H9 (cell line): ENCODE measurements around the gene CSTF3. TPM values are rescaled to one million over a fixed set of nuclear protein-coding genes. Genes with fewer than 3 reads are reported as not detected.

Source experiments
- DNase-seq: peaks from one replicate; pipeline ENCODE4 v3.0.0-alpha.2; 2017
- H2AFZ ChIP-seq: one replicate; pipeline ENCODE4 v1.6.1; 2013; ENCODE audit warnings: mild to moderate bottlenecking, low read length, control low read depth, moderate library complexity
- H2AK5ac ChIP-seq: 2 replicates; pipeline ENCODE4 v1.6.1; 2013; ENCODE audit warnings: low read length, control low read depth, mixed read lengths; ENCODE audit not compliant: insufficient read length
- H2BK120ac ChIP-seq: one replicate; pipeline ENCODE4 v1.6.1; 2013; ENCODE audit warnings: low read depth, mild to moderate bottlenecking, low read length, control low read depth, inconsistent platforms; ENCODE audit not compliant: poor library complexity, severe bottlenecking
- H2BK12ac ChIP-seq: 2 replicates; pipeline ENCODE4 v1.6.1; 2013; ENCODE audit warnings: low read length, control low read depth, mixed read lengths, low read depth; ENCODE audit not compliant: insufficient read length
- H2BK15ac ChIP-seq: 2 replicates; pipeline ENCODE4 v1.6.1; 2013; ENCODE audit warnings: low read depth, low read length, control low read depth
- H2BK20ac ChIP-seq: one replicate; pipeline ENCODE4 v1.6.1; 2013; ENCODE audit warnings: low read depth, mild to moderate bottlenecking, low read length, control low read depth, inconsistent platforms; ENCODE audit not compliant: poor library complexity, severe bottlenecking
- H2BK5ac ChIP-seq: 2 replicates; pipeline ENCODE4 v1.6.1; 2013; ENCODE audit warnings: low read length, control low read depth, mixed read lengths; ENCODE audit not compliant: insufficient read length
- H3K14ac ChIP-seq: 2 replicates; pipeline ENCODE4 v1.6.1; 2013; ENCODE audit warnings: low read length, control low read depth; ENCODE audit not compliant: insufficient read depth
- H3K18ac ChIP-seq: 2 replicates; pipeline ENCODE4 v1.6.1; 2013; ENCODE audit warnings: low read depth, mild to moderate bottlenecking, mixed read lengths, low read length, control low read depth; ENCODE audit not compliant: insufficient read length
- H3K23ac ChIP-seq: 2 replicates; pipeline ENCODE4 v1.6.1; 2013; ENCODE audit warnings: low read length, control low read depth, mixed read lengths, low read depth; ENCODE audit not compliant: insufficient read length
- H3K23me2 ChIP-seq: 2 replicates; pipeline ENCODE4 v1.6.1; 2013; ENCODE audit warnings: low read depth, mild to moderate bottlenecking, mixed read lengths, low read length, control low read depth; ENCODE audit not compliant: insufficient read length, poor library complexity, severe bottlenecking
- H3K27ac ChIP-seq: 2 replicates; pipeline ENCODE4 v1.5.1; 2013; ENCODE audit warnings: low read length, control low read depth, mixed read lengths, low read depth; ENCODE audit not compliant: insufficient read length
- H3K27me3 ChIP-seq: 2 replicates; pipeline ENCODE4 v1.6.1; 2013; ENCODE audit warnings: low read length, control low read depth, inconsistent platforms; ENCODE audit not compliant: insufficient read depth
- H3K4ac ChIP-seq: 2 replicates; pipeline ENCODE4 v1.6.1; 2013; ENCODE audit warnings: low read depth, mild to moderate bottlenecking, control low read depth, inconsistent platforms, low read length, moderate library complexity
- H3K4me1 ChIP-seq: 2 replicates; pipeline ENCODE4 v1.6.1; 2013; ENCODE audit warnings: low read length, control low read depth, inconsistent platforms; ENCODE audit not compliant: insufficient read depth
- H3K4me2 ChIP-seq: 2 replicates; pipeline ENCODE4 v1.6.1; 2013; ENCODE audit warnings: low read length, control low read depth, mixed read lengths; ENCODE audit not compliant: insufficient read length, insufficient read depth
- H3K56ac ChIP-seq: 2 replicates; pipeline ENCODE4 v1.6.1; 2013; ENCODE audit warnings: low read depth, mild to moderate bottlenecking, mixed read lengths, low read length, control low read depth; ENCODE audit not compliant: insufficient read length
- H3K79me1 ChIP-seq: 2 replicates; pipeline ENCODE4 v1.6.1; 2013; ENCODE audit warnings: low read depth, mild to moderate bottlenecking, moderate library complexity, low read length, control low read depth, inconsistent platforms; ENCODE audit not compliant: insufficient read depth, poor library complexity, severe bottlenecking
- H3K79me2 ChIP-seq: 2 replicates; pipeline ENCODE4 v1.6.1; 2013; ENCODE audit warnings: low read length, control low read depth, inconsistent platforms; ENCODE audit not compliant: insufficient read depth
- H3K9ac ChIP-seq: 2 replicates; pipeline ENCODE4 v1.6.1; 2013; ENCODE audit warnings: low read length, control low read depth, mixed read lengths; ENCODE audit not compliant: insufficient read length; ENCODE audit errors: extremely low read depth
- H3K9me3 ChIP-seq: one replicate; pipeline ENCODE4 v1.6.1; 2013; ENCODE audit warnings: low read depth, low read length, inconsistent platforms; ENCODE audit not compliant: control insufficient read depth
- H3T11ph ChIP-seq: one replicate; pipeline ENCODE4 v1.6.1; 2013; ENCODE audit warnings: mild to moderate bottlenecking, low read length, control low read depth, inconsistent platforms
- H4K20me1 ChIP-seq: one replicate; pipeline ENCODE4 v1.6.1; 2013; ENCODE audit not compliant: control insufficient read depth, insufficient read length, insufficient read depth
- H4K5ac ChIP-seq: 2 replicates; pipeline ENCODE4 v1.6.1; 2013; ENCODE audit warnings: low read depth, mild to moderate bottlenecking, mixed read lengths, low read length, control low read depth; ENCODE audit not compliant: insufficient read length
- H4K8ac ChIP-seq: replicated peaks from 2 replicates; pipeline ENCODE4 v1.6.1; 2013; ENCODE audit warnings: low read length, control low read depth, mixed read lengths, low read depth; ENCODE audit not compliant: insufficient read length
- H4K91ac ChIP-seq: 2 replicates; pipeline ENCODE4 v1.6.1; 2013; ENCODE audit warnings: low read depth, mild to moderate bottlenecking, moderate library complexity, mixed read lengths, low read length, control low read depth; ENCODE audit not compliant: insufficient read length
- H3K27ac Mint-ChIP-seq, 3 experiments: 2 replicates in 2 of 3; 3 replicates in 1 of 3; pipeline ENCODE4 v1.8.0; 2020 to 2021; ENCODE audit warnings: mixed read lengths in 3 of 3, mild to moderate bottlenecking in 1 of 3, moderate library complexity in 1 of 3
- H3K27me3 Mint-ChIP-seq: 2 replicates; pipeline ENCODE4 v1.8.0; 2021; ENCODE audit warnings: low read depth, mild to moderate bottlenecking, moderate library complexity, mixed read lengths
- H3K36me3 Mint-ChIP-seq, 3 experiments: 2 replicates in 2 of 3; 3 replicates in 1 of 3; pipeline ENCODE4 v1.8.0; 2020 to 2021; ENCODE audit warnings: low read depth in 3 of 3, mixed read lengths in 3 of 3; ENCODE audit not compliant: insufficient read depth in 1 of 3
- H3K4me1 Mint-ChIP-seq, 2 experiments: 2 replicates each; pipeline ENCODE4 v1.8.0; 2020; ENCODE audit warnings: mixed read lengths in 2 of 2
- H3K4me3 Mint-ChIP-seq, 2 experiments: 2 replicates in 1 of 2; 3 replicates in 1 of 2; pipeline ENCODE4 v1.8.0; 2020 to 2021; ENCODE audit warnings: mild to moderate bottlenecking in 2 of 2, mixed read lengths in 2 of 2, moderate library complexity in 1 of 2
- H3K9me3 Mint-ChIP-seq, 2 experiments: 2 replicates in 1 of 2; 3 replicates in 1 of 2; pipeline ENCODE4 v1.8.0; 2020; ENCODE audit warnings: mild to moderate bottlenecking in 2 of 2, mixed read lengths in 2 of 2, moderate library complexity in 1 of 2
- WGBS: extraction: QIAGEN DNeasy Blood & Tissue Kit; methylation state at CpG from one replicate; pipeline ENCODE4 v1.1.7; 2013; ENCODE audit warnings: missing lambda C conversion rate, low lambda C conversion rate, mixed read lengths; ENCODE audit not compliant: insufficient read length; ENCODE audit errors: extremely low coverage; 5-methylcytosine and 5-hydroxymethylcytosine counted together
- total RNA-seq: library from RNA; stranded (reverse); gene quantifications from 2 replicates; pipeline ENCODE4 v1.2.1, GENCODE V29; 2021
- TF ChIP-seq, protein P1 (sequence below): fragments of 200-600 bp; sonication (generic); conservative IDR thresholded peaks from 3 replicates; pipeline ENCODE4 v1.8.0; 2021; ENCODE audit warnings: antibody characterized with exemption, mild to moderate bottlenecking

Gene CSTF3
- total RNA-seq, 1 experiment from 2014 or later, result 41.5 TPM

DNA sequence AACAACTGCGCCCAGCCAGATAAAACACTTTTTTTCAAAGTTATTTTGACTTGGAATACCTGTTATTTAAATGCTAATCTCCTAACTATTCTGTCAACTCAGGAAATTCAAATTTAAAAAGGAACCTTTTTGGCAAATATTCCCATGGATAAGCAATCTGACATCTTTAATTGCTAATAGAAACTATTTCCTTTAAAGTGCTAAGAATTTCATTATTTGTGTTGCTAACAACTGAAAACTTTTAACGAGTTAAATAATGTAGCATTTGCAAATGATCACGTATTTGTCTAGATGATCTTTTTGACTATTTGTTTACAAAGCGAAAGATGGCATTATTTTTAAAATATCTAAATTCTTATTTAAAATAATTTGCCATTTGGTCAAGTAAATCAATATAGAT is 28.8 kb downstream of the CSTF3 start:
- Histone ChIP-seq H3K14ac (no peak overlapping the region), H4K20me1 (no peaks in the 10 kb centered on the region), H2BK12ac (no peak overlapping the region), H3K18ac (no peak overlapping the region), H3K27me3 (no peaks in the 10 kb centered on the region), H3K4me1 (peaks cover 2% of the 10 kb centered on the region), H3K9ac (no peak overlapping the region), H3K9me3 (no peaks in the 10 kb centered on the region), H3T11ph (no peak overlapping the region), H2BK120ac (no peak overlapping the region), H4K5ac (no peak overlapping the region), H3K4ac (no peak overlapping the region), H3K79me1 (no peaks in the 10 kb centered on the region), H3K27ac (no peak overlapping the region), H4K8ac (no peak overlapping the region), H3K23ac (no peak overlapping the region), H2BK20ac (no peak overlapping the region), H3K79me2 (no peaks in the 10 kb centered on the region), H4K91ac (no peak overlapping the region), H3K4me2 (peak overlapping the region; percentile 30), H2BK5ac (no peak overlapping the region), H2BK15ac (no peak overlapping the region), H2AK5ac (no peak overlapping the region), H3K56ac (no peak overlapping the region), H3K23me2 (no peaks in the 10 kb centered on the region), H2AFZ (no peak overlapping the region)
- H3K27ac Mint-ChIP-seq, result peak overlapping the region in 1 of 3 experiments; percentile 62; a peak in 1 of 7 replicates
- H3K4me3 Mint-ChIP-seq, result no peak overlapping the region
- WGBS, result no CpG with 5 or more reads among the region's 4 CpGs
- DNase-seq, result no peak
- H3K36me3 Mint-ChIP-seq, result no peaks in the 10 kb centered on the region; a peak in 4 of 7 replicates
- no peaks in the 10 kb centered on the region for H3K9me3 Mint-ChIP-seq
- TF ChIP-seq, protein P1, sequence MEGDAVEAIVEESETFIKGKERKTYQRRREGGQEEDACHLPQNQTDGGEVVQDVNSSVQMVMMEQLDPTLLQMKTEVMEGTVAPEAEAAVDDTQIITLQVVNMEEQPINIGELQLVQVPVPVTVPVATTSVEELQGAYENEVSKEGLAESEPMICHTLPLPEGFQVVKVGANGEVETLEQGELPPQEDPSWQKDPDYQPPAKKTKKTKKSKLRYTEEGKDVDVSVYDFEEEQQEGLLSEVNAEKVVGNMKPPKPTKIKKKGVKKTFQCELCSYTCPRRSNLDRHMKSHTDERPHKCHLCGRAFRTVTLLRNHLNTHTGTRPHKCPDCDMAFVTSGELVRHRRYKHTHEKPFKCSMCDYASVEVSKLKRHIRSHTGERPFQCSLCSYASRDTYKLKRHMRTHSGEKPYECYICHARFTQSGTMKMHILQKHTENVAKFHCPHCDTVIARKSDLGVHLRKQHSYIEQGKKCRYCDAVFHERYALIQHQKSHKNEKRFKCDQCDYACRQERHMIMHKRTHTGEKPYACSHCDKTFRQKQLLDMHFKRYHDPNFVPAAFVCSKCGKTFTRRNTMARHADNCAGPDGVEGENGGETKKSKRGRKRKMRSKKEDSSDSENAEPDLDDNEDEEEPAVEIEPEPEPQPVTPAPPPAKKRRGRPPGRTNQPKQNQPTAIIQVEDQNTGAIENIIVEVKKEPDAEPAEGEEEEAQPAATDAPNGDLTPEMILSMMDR, result no peak
- H3K27me3 Mint-ChIP-seq, result no peaks in the 10 kb centered on the region
- peaks cover 42 to 45% of the 10 kb centered on the region in 2 experiments for H3K4me1 Mint-ChIP-seq
